Left forelimb (tissue), 1 donor: ENCODE data around the gene GZF1.

ENCODE experiments used
- DNase-seq: peaks from one replicate; pipeline ENCODE4 v3.0.0-alpha.2; 2018; ENCODE audit warnings: low spot score

The GZF1 gene

DNA sequence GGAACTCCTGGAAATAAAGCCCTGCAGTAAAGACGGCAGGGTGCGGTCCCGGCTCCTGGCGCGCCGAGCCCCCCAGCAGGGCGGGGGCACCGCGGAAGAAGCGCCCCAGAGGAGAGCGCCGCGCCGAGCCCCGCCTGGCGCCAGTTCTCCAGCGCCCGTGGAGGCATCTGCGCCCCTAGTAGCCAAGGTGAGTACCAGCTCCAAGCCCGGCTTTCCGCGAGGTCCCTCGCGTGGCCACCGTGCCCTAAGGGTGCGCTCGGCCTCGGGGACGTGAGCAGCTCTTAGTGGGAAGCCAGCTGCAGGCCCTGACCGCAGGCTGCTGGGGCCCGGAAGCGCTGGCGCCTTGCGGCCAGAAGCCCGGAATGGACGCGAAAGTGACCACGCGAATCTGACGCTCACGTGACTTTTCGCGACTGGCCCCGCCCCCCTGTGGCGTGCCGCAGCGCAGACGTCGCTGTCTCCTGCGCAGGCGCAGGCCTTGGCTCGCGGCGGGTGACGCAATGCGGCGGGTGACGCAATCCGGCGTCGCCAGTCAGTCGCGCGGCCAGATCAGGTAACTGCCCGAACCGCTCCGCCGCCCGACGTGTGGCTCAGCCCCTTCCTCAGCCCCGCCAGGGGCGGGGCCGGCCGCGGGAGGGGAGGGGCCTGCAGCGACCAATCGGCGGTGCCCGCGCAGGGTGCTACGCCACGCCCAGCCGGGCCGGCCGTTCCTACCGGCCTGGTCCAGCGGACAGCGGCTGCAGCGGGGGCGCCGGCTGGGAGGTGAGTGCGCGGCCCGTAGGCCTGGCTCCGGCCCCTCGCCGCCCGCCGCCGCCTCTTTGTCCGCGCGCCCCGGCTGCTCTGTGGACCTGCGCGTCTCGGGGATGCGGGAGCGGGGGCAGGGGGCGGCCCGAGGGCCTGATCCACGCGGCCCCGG, at the start of gene GZF1:
GZF1 (plus strand) TSS at position 707 of the 916 bp plus-strand sequence. CDS start 2,202 bp downstream, outside the sequence.
- DNase-seq = peak; percentile 99

DNA sequence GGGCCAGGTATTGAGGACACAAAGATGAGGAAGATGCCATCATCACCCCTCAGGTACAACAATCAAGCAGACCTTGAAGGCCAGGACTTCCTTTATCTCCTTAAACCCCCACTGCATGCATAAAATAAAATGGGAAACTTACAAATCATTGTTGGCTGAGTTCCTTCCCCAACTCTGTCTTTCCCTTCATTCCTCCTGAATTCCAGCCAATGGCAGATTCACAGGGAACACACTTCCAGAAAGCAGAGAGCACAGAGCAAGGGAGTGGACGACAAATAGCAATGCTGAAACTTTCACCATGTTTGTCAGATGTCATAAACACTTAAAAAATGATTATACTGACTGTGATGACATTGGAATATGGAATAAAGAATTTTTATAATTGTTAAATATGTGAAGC, 48.7 kb upstream of the GZF1 start:
- no peak for DNase-seq

DNA sequence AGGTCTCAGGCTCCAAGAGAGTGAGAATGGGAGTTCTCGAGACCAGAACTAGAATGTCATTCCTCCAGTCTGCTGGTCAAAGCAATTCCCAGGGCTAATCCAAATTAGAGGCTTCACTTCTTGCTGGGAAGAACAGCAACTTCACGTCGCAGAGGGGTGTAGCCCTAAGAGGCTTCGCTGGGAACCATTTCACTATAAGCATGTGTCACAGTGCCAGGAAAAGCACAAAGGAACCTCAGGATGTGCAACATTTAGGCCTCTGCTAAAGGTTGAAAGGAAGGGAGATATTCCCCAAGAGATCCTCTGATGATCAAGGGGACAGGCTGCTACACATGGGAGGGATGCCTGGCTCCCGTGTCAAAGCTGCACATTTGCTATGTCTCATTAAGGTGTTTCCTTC, 47.3 kb upstream of the GZF1 start:
- DNase-seq = no peak

- no peak for DNase-seq
Observed at GRCh38 chr20:23315099-23315498, 46.9 kb upstream of the GZF1 start.

DNA sequence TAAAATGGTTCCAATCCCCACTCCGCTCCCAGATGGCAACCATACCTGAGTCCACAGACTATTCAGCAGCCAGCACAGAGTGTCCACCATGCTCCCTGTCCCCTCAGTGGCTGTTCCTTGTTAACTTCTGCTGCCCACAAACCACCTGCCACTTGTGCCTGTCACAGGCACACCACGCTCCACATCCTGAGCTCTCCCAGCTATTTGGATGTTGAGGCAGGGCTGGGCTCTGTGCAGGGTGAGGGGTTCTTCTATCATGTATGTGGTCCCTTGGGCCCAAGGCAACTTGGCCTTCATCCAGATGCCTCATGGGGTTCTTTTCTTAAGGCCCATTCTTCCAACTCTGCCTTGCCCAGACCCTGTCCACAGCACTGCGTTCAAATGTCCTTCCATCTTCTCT, 45.4 kb upstream of the GZF1 start:
- DNase-seq = no peak

DNA sequence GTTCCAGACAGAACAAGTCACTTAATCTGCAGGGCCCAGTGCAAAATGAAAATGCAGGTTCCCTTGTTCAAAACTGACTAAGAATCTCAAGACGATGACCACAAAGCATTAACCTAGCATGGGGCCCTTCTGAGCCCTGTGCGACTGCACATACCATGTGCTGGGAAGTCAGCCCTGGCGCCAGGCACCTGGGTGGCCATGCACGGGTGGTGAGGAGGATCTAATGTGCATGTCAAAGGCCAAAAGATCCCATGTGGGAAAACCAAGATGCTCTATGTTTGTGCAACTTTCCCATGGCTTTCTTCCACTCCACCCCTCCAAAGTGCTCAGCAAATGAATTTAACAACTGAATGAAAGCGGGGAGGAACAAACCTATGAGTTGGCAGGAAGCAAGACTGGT, 44.9 kb upstream of the GZF1 start:
- no peak for DNase-seq

DNA sequence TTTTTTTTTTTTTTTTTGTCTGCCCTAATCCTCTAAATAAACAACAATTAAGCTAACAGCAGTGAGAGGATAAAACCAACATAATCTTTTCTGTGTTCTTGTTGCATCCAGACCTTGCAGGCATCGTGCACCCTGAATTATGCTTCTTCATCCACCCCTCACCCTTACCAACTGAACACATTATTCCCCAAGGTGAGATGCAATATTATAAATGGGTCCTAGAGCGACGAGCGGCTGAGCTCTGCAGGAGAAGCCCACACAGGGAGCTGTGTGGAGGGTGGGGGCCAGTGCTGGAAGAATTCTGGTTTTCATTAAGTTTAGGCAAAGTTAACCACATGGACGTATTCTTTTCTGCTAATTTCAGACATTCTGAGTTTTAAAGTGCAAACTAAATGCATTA, 43.6 kb upstream of the GZF1 start:
- DNase-seq = no peak

DNA sequence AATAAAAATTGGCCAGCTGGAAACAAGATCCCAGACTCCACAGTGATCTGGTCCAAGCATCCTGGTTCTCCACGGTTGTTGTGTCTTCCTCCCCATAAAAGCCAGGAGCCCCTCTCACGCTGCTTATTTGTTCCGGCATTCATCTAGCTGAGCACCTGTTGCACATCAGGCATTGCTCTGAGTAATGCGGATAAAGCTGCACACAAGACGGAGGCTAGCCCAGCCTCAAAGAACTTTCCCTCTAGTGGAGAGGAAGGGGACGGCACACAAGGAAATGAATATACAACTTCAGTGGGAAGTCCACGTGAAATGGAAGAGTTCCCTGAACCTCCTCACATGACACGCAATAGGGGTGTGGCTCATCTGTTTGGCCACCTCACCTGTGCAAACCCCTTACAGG, 41.7 kb upstream of the GZF1 start:
- DNase-seq = no peak

DNA sequence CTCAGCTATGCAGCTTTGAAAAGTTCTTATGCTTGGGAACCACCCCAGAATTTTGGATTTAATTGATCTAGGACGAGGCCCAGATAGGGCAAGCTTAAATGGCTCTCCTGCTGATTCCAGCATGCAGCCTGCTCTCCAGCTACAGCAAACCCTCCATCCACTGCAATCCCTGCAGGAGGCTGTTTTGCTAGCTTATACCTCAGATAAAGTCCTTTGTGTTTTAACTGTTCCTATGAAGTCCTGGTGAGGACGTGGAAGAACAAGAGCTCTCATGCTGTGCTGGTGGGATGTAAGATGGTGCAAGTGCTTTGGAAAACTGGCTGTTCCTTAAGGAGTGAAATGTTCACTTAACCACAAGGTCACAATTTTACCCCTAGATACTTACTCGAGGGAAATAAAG, 36.9 kb upstream of the GZF1 start:
- DNase-seq = no peak

DNA sequence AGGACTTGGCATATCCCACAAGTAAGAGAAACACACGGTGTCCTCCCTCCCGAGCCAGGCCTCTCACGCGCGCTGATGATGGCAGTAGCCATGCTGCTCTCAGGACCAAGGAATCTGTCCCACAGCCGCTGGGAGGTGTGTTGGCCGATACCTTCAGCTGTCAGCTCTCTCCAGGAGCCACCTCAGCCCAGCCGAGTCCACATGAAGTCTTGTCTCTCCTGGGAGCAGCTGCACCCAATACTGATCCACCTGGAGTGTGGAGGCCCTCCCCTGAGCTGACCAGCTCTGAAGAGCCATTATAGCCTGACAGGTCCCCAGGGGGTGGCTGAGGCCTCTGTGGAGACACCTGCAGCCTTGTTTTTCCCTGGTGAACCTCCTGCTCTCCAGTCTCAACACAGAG, 35.2 kb upstream of the GZF1 start:
- DNase-seq = no peak

DNA sequence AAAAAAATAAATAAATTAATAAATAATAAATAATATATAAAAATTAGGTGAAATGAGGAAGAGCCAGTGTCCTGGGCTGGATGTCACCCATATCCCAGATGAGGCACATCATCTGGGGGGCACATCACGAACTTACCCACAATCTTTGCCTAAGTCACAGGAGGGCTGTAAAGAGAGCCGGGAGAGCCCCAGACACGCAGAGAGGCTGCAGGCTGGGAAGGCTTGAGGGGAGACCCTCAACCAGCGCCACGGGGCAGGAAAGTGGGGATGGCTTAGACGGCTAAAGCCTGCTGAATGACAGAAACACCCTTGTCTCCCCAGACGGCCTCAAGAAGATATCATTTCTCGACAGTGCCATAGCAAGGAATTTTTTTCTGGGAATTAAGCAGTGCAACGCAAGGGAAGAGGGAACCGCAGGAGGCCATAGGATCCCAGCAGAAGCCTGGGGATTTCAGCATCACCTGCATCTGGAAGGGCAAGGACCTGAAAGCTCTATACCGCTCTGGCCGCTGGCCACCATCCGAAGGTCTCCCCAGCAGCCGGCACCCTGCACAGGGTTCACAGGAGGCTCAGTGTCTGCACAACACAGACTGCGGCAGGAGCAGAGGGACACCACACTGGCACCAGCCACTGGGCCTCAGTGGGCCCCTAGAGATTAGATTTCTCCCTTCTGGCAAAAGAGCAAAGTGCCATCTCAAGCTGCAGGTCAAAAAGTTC, 34.2 kb upstream of the GZF1 start:
- DNase-seq = no peak

DNA sequence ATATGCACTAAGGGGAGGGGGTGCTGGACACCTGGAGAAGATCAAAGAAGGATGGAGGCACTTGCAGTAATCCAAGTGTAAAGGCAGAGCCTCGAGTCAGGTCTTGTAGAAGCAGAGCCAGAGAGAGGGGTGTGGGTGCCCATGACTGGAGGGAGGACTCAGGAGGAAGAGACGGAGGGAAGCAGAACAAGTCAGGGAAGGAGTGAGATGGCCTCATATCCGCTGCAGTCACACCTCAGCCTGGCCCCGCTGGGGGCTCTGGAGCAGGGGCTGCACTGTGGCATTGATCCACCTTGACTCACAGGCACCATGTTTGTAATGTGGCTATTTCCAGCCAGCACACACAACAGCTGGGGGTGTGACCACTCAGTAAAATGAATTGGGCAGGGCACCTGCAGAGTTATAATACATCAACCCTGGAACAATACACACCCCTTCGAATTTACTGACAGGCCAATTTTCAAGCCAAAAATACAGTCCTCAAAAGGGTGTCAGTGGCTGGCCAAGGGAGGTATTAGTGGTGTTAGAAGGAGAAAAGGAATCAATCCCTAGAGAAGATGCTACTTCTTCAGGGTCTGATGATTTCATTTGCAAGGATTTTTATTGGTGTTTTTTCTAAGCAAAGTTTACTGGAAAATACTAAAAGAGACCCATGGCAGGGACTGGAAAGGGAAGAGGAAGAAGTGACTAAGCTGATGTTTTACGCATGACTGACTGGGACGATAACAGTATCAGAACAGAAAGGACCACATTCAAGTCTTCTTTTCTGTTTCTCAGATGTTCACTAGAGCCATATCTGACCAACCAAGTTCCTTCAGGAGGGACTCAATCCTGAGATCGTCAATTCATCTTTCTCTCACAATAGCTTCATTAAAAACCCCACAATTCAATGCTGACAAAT, 30.3 kb upstream of the GZF1 start:
- no peak for DNase-seq

- no peak for DNase-seq
Observed at GRCh38 chr20:23332467-23332866, 29.5 kb upstream of the GZF1 start.

- DNase-seq = no peak
Observed at GRCh38 chr20:23334111-23334510, 27.9 kb upstream of the GZF1 start.

GRCh38 chr20:23335521-23335920, 26.5 kb upstream of the GZF1 start:
- no peak for DNase-seq

DNA sequence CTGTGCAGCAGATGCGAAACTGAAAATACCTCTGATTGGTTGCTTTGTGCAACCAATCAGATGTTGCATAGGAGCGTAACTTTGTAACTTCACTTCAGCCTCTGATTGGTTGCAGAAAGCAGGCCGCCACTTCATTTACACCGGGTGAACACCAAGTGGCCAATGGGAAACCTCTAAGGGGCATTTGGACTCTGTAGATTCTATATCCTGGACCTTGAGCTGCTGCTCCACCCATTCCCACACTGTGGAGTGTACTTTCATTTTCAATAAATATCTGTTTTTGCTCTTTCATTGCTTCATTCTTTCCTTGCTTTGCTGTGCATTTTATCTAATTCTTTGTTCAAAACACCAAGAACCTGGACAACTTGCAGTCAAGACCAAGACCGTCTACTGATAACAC, 25.5 kb upstream of the GZF1 start:
- DNase-seq = no peak

GRCh38 chr20:23337312-23337711, 24.7 kb upstream of the GZF1 start:
- DNase-seq = no peak

DNA sequence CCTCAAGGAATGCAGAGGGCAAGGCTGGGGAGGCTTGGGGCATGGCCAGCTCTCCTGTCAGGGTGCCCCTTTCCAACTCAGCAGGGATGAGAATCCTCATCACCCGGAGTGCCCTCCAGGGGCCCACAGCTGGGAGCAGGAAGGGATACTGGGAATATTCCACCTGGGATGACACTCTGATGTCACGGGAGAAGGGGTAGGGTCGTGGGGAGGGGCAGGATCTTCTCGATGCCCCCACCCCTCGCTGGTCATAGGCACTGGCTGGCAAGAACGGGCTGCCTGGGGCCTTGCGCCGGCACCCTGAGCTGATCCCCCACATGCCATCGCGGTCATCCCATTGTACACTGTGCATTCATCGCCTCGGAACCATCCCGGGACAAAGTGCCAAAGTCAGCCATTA, 22.0 kb upstream of the GZF1 start:
- no peak for DNase-seq

DNA sequence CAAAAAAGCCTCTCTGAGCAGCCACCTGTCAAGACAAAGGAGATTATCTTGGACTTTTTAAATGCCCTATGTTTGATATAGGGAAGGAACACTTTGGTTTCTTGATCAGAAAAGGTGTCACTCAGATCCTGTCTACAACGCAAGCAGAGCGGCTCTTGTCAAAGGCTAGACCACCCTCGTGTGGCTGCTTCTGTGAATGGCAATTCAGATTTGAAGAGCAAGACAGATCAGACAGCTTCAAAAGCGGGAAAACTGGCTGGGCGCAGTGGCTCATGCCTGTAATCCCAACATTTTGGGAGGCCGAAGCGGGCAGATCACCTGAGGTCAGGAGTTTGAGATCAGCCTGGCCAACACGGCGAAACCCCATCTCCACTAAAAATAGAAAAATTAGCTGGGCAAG, 21.5 kb upstream of the GZF1 start:
- DNase-seq = peak; percentile 76

DNA sequence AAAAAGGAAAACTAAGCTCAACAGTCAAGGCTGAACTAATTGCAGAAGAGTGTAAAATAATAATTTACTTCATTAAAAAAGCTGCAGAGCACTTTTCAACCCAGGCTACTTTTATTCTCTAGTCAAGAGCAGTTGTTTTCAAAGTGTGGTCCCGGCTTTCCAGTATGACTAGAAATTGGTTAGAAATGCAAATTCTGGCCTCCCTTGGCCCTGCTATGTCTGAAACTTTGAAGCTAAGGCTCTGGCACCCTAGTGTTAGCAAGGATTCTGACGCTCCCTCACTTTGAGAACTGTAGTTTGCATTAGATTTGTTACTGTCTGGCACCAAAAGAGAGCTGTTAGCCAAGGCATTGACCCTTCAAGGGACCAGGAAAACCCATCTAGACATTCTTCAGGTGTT, 20.9 kb upstream of the GZF1 start:
- DNase-seq = no peak

- DNase-seq = no peak
Observed at GRCh38 chr20:23343590-23343989, 18.4 kb upstream of the GZF1 start.

GRCh38 chr20:23344336-23344735, 17.6 kb upstream of the GZF1 start:
- DNase-seq = peak; percentile 42
